HG03342 (cell line): ENCODE measurements around the gene DEGS2.

Experiments
- ATAC-seq: cut with Tn5 transposase; IDR thresholded peaks from one replicate; pipeline ENCODE4 v1.9.1; 2021; ENCODE audit warnings: mild to moderate bottlenecking, moderate library complexity; ENCODE audit not compliant: unreplicated experiment

Gene DEGS2

GRCh38 chr14:100096656-100097055, 62.8 kb downstream of the DEGS2 start:
- ATAC-seq: no peak
